Mesodermal cell (in vitro differentiated cells): ENCODE results near the gene RENBP.
A peak's percentile ranks its signal among the peaks of the same experiment; 100 is the strongest.

Experiments used
- H3K27ac ChIP-seq: 2 replicates; pipeline ENCODE4 v1.7.0; 2013; ENCODE audit warnings: mild to moderate bottlenecking, low read depth, low read length, moderate library complexity; ENCODE audit not compliant: severe bottlenecking
- H3K36me3 ChIP-seq: 2 replicates; pipeline ENCODE4 v1.7.1; 2013; ENCODE audit warnings: mild to moderate bottlenecking, low read length, moderate library complexity; ENCODE audit not compliant: control insufficient read depth, insufficient read depth
- H3K4me1 ChIP-seq: one replicate; pipeline ENCODE4 v1.7.1; 2013; ENCODE audit warnings: mild to moderate bottlenecking, low read length; ENCODE audit not compliant: insufficient read depth, control insufficient read depth, poor library complexity, severe bottlenecking
- H3K4me3 ChIP-seq: 2 replicates; pipeline ENCODE4 v1.7.0; 2013; ENCODE audit warnings: low read length, control low read depth, mild to moderate bottlenecking; ENCODE audit not compliant: insufficient read depth, poor library complexity, severe bottlenecking; ENCODE audit errors: extremely low read depth
- H3K9me3 ChIP-seq: 2 replicates; pipeline ENCODE4 v1.7.1; 2013; ENCODE audit warnings: mild to moderate bottlenecking, low read length, moderate library complexity; ENCODE audit not compliant: control insufficient read depth
- WGBS, 2 experiments: methylation state at CpG; one replicate each; pipeline ENCODE4 v1.1.5; 2013; ENCODE audit warnings: missing lambda C conversion rate in 2 of 2; ENCODE audit not compliant: insufficient coverage in 2 of 2; 5-methylcytosine and 5-hydroxymethylcytosine counted together

RENBP gene

GRCh38 chrX:153902385-153902784 is 42.1 kb downstream of the RENBP start:
- Histone ChIP-seq H3K36me3 (no peaks in the 10 kb centered on the region), H3K4me1 (peaks cover 16% of the 10 kb centered on the region), H3K9me3 (no peaks in the 10 kb centered on the region), H3K4me3 (no peak overlapping the region), H3K27ac (no peak overlapping the region)
- 94% methylated on average over 5 of the region's 10 CpGs; no CpG with 5 or more reads in 1 of the 2 experiments for WGBS, 2 experiments

- H3K27ac ChIP-seq, result no peak overlapping the region
- 61 to 77% methylated on average over 3 to 8 of the region's 8 CpGs for WGBS, 2 experiments
- H3K9me3 ChIP-seq, result no peaks in the 10 kb centered on the region
- H3K4me1 ChIP-seq, result peaks cover 16% of the 10 kb centered on the region
- H3K4me3 ChIP-seq, result no peak overlapping the region
- H3K36me3 ChIP-seq, result no peaks in the 10 kb centered on the region
Observed at GRCh38 chrX:153901753-153902140, 42.7 kb downstream of the RENBP start.

GRCh38 chrX:153900831-153901752 is 43.4 kb downstream of the RENBP start:
- Histone ChIP-seq H3K4me3 (no peak overlapping the region), H3K36me3 (no peaks in the 10 kb centered on the region), H3K9me3 (no peaks in the 10 kb centered on the region), H3K4me1 (peaks cover 16% of the 10 kb centered on the region), H3K27ac (no peak overlapping the region)
- WGBS, 2 experiments, result 56 to 70% methylated on average over 9 to 10 of the region's 26 CpGs

- H3K36me3 ChIP-seq, result no peaks in the 10 kb centered on the region
- H3K4me1 ChIP-seq, result peaks cover 9% of the 10 kb centered on the region
- H3K4me3 ChIP-seq, result no peak overlapping the region
- no peaks in the 10 kb centered on the region for H3K9me3 ChIP-seq
- no peak overlapping the region for H3K27ac ChIP-seq
Observed at GRCh38 chrX:153897899-153898298, 46.5 kb downstream of the RENBP start.

GRCh38 chrX:153889123-153889522 is 55.3 kb downstream of the RENBP start:
- Histone ChIP-seq H3K9me3 (no peaks in the 10 kb centered on the region), H3K36me3 (no peaks in the 10 kb centered on the region), H3K27ac (no peak overlapping the region), H3K4me1 (peaks cover 8% of the 10 kb centered on the region), H3K4me3 (no peak overlapping the region)
- WGBS, 2 experiments, result 100% methylated on average over 1 of the region's 6 CpGs; no CpG with 5 or more reads in 1 of the 2 experiments

GRCh38 chrX:153888344-153888743 is 56.1 kb downstream of the RENBP start:
- Histone ChIP-seq H3K27ac (no peak overlapping the region), H3K4me1 (peaks cover 15% of the 10 kb centered on the region), H3K9me3 (no peaks in the 10 kb centered on the region), H3K36me3 (no peaks in the 10 kb centered on the region), H3K4me3 (no peak overlapping the region)
- WGBS, 2 experiments, result 60 to 80% methylated on average over 1 of the region's 6 CpGs

GRCh38 chrX:153887385-153887784 is 57.1 kb downstream of the RENBP start:
- Histone ChIP-seq H3K4me1 (peaks cover 22% of the 10 kb centered on the region), H3K36me3 (no peaks in the 10 kb centered on the region), H3K4me3 (no peak overlapping the region), H3K27ac (peak overlapping the region; percentile 57), H3K9me3 (no peaks in the 10 kb centered on the region)
- 83 to 85% methylated on average over 2 to 5 of the region's 8 CpGs for WGBS, 2 experiments

GRCh38 chrX:153886915-153887314 is 57.5 kb downstream of the RENBP start:
- 19 to 20% methylated on average over 4 of the region's 13 CpGs for WGBS, 2 experiments
- Histone ChIP-seq H3K27ac (peak overlapping the region; percentile 57), H3K4me3 (no peak overlapping the region)

GRCh38 chrX:153885968-153886903 is 58.2 kb downstream of the RENBP start, which contains the start of gene L1CAM:
Gene L1CAM, minus strand, starts transcription at chrX:153886173. Its CDS starts 10,337 bp downstream, at chrX:153875836.
- H3K36me3 ChIP-seq, result no peaks in the 10 kb centered on the region
- H3K4me1 ChIP-seq, result peaks cover 27% of the 10 kb centered on the region
- peak within 1 kb of the TSS; percentile 23 for H3K27ac ChIP-seq
- 0% methylated on average over 3 to 19 of the region's 94 CpGs for WGBS, 2 experiments
- H3K4me3 ChIP-seq, result peak within 1 kb of the TSS; percentile 43
- H3K9me3 ChIP-seq, result no peaks in the 10 kb centered on the region

More at GRCh38 chrX:153886915-153887314, 57.5 kb downstream of the RENBP start:
- no peaks in the 10 kb centered on the region for H3K9me3 ChIP-seq
- peaks cover 26% of the 10 kb centered on the region for H3K4me1 ChIP-seq
- no peaks in the 10 kb centered on the region for H3K36me3 ChIP-seq
